NB4 (cell line): ENCODE results near the gene MFAP5.
A peak's percentile ranks its signal among the peaks of the same experiment; 100 is the strongest.

ENCODE experiments used
- DNase-seq: peaks from one replicate; pipeline ENCODE4 v3.0.0; 2010; ENCODE audit warnings: low read depth
- H3K4me3 ChIP-seq: one replicate; pipeline ENCODE4 v1.5.1; 2011; ENCODE audit warnings: mild to moderate bottlenecking, low read depth, low read length, moderate library complexity
- MYC ChIP-seq: IDR thresholded peaks from 2 replicates; pipeline ENCODE4 v1.6.1; 2011; ENCODE audit warnings: low read depth, low read length
- POLR2A ChIP-seq: IDR thresholded peaks from 2 replicates; pipeline ENCODE4 v1.6.1; 2011; ENCODE audit warnings: mild to moderate bottlenecking; ENCODE audit not compliant: insufficient read length; ENCODE audit errors: extremely low read depth
- TF ChIP-seq, protein P1 (sequence below): IDR thresholded peaks from one replicate; pipeline ENCODE4 v1.5.1; 2012; ENCODE audit warnings: low read depth, low read length
- TF ChIP-seq, protein P2 (sequence below): IDR thresholded peaks from 2 replicates; pipeline ENCODE4 v1.6.1; 2011; ENCODE audit warnings: low read depth, low read length

The MFAP5 gene

DNA sequence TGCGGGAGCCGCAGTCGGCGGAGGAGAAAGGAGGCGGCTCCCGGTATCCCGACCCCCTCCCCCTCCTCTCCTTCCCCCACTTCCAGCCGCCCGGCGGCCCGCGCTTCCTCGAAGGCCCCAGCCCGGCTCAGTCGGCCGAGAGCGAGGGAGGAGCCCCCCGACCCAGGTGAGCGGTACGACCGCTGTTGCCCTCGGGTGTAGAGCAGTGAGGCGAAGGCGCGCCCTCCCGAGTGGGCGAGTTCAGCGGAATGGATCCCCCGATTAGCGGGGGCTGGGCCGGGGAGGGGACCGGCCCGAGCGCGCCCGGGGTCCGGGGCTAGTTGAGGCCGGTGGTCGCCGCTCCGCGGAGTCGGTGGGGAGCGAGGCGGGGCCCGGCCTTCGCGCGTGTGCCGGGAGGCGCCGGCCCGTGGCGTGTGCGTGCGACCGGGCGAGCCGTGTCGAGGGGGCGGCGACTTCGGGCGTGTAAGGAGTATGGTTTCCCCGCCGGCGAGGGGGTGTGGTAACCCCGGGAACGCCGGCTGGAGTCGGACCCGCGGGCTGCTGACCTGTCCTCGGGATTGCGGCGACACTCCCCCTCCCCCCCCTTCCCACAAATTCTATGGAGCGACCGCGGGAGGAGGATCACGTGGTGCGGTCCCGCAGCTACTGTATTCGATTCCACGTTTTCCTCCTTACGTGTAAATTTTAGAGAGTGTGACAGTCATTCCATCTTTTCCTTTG is 35.7 kb upstream of the MFAP5 start:
- DNase-seq: peak; percentile 36
- TF ChIP-seq, protein P1, sequence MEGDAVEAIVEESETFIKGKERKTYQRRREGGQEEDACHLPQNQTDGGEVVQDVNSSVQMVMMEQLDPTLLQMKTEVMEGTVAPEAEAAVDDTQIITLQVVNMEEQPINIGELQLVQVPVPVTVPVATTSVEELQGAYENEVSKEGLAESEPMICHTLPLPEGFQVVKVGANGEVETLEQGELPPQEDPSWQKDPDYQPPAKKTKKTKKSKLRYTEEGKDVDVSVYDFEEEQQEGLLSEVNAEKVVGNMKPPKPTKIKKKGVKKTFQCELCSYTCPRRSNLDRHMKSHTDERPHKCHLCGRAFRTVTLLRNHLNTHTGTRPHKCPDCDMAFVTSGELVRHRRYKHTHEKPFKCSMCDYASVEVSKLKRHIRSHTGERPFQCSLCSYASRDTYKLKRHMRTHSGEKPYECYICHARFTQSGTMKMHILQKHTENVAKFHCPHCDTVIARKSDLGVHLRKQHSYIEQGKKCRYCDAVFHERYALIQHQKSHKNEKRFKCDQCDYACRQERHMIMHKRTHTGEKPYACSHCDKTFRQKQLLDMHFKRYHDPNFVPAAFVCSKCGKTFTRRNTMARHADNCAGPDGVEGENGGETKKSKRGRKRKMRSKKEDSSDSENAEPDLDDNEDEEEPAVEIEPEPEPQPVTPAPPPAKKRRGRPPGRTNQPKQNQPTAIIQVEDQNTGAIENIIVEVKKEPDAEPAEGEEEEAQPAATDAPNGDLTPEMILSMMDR: no peak
- TF ChIP-seq POLR2A (no peak), MYC (no peak)
- TF ChIP-seq, protein P2, sequence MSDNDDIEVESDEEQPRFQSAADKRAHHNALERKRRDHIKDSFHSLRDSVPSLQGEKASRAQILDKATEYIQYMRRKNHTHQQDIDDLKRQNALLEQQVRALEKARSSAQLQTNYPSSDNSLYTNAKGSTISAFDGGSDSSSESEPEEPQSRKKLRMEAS: no peak
- H3K4me3 ChIP-seq: peak overlapping the region; percentile 61

DNA sequence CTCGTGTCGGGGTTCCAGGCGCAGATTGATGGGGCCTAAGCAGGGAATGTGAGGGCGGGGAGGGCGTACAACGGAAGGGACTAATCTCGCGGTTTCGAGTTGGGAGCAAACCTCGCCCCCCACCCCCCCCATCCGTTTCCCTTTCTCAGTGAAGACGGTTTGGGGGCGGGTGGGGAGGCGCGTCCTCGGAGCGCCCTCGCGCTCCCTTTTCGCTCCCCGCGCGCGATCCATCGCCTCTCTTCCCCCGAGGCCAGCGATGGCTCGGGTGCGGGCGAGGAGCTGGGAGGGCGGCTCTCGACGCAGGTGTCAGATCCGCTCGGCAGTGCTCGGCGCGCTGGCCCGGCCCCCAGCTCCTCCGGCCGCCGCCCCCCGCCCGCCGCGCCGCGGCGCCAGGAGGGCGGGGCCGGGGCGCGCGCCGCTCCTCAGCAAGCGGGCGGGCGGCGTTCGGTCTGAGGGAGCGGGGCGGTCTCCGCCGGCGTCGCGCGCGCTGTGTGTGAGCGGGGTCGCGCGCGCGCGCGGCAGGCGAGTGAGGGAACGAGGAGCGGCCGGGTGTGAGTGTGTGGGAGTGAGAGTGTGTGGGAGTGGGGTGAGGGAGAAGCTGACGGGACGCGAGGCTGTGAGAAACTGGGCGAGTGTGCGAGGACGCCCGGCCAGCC is 35.0 kb upstream of the MFAP5 start, which contains the start of gene RIMKLB:
Gene RIMKLB (plus strand): TSS at position 516 of the 656 bp plus-strand sequence. CDS start 15,876 bp downstream, outside the sequence.
- TF ChIP-seq, protein P1: no peak
- no peak for TF ChIP-seq MYC
- TF ChIP-seq, protein P2: no peak
- TF ChIP-seq POLR2A: peak; percentile 39
- DNase-seq: peak; percentile 79
- H3K4me3 ChIP-seq: peak within 1 kb of the TSS; percentile 61

DNA sequence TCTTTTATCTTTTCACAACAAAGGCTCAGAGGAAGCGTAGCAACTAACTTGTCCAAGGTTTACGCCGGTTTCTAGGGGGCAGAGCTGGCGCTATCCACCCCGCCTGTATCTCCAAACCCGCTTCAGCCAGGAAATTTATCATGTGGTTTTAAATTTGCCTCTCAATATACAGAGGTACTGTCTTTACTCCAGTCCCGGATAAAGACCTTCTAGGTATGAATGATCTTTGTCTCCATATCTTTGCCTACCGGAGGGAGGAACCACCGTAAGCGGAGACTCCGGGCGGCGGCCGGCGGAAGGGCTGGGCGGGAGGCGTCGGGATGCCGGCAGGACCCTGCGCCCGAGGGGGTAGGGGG is 34.5 kb upstream of the MFAP5 start:
- TF ChIP-seq POLR2A (no peak), MYC (no peak)
- TF ChIP-seq, protein P1: no peak
- TF ChIP-seq, protein P2: no peak
- DNase-seq: no peak
- peak overlapping the region; percentile 55 for H3K4me3 ChIP-seq

DNA sequence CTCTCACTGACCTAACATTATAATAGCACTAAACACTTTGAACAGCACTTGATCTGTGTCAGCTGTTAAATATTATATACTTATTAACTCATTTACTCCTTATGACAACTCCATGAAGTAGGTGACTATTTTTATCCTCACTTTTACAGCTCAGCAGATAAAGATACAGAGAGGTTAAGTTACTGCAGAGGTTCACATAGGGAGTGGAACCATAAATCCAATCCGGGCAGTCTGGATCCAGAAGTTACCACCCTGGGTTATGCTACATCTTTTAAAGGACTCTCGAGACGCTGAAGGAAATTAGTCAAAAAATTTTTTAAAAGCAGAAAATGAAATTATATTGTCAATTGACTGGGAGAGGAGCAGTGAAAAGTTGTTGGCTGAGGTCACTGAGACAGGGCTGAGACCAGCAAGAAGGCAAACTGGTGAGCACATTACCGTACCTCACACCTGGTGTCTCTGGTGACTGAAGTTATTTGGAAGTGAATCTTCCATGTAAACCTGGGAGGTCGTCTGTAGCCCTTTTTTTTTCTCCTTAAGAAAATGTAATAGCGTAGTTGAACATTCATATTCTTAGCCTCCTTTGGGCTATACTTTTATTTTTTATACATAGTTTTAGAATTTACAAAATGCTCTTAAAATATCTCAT is 33.9 kb upstream of the MFAP5 start:
- no peak for DNase-seq
- TF ChIP-seq POLR2A (no peak), MYC (no peak)
- TF ChIP-seq, protein P1: no peak
- TF ChIP-seq, protein P2: no peak
- peak overlapping the region; percentile 55 for H3K4me3 ChIP-seq

DNA sequence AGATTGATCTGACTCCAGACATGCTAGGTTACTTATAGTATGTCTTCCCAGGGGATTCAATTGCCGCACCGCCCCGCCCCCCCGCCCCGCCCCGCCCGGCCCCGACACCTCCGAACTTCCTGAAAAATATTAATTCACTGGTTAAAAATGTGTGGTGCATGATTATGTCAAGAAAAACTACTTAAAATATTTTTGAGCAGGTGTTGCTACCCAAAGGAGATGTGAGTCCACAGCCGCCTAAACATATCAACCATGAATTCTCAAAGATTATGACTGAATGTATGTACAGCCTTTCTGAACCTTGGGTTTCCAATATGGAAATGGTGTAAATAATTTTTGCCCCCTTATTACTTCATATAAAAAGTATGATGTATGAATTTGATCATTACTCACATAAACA is 32.5 kb upstream of the MFAP5 start:
- H3K4me3 ChIP-seq: no peak overlapping the region
- TF ChIP-seq, protein P2: no peak
- TF ChIP-seq MYC: no peak
- TF ChIP-seq, protein P1: no peak
- no peak for TF ChIP-seq POLR2A
- no peak for DNase-seq
